CD4-positive, alpha-beta T cell treated with Interleukin-15 for 4 hours (primary cell): ENCODE data around the gene TIMP3.
A peak's percentile ranks its signal among the peaks of the same experiment; 100 is the strongest.

Experiments
- DNase-seq: peaks from one replicate; pipeline ENCODE4 v3.0.0-alpha.2; 2020; ENCODE audit warnings: low spot score

The TIMP3 gene

GRCh38 chr22:32786027-32786418 lies 15.5 kb upstream of the TIMP3 start:
- DNase-seq = no peak

- DNase-seq = no peak
These were observed 12.4 kb upstream of the TIMP3 start for GRCh38 chr22:32788904-32789624.

GRCh38 chr22:32789797-32790620 lies 11.5 kb upstream of the TIMP3 start:
- no peak for DNase-seq

- no peak for DNase-seq
These were observed 10.4 kb upstream of the TIMP3 start for GRCh38 chr22:32791056-32791455.

- DNase-seq = no peak
These were observed 10.0 kb upstream of the TIMP3 start for GRCh38 chr22:32791485-32791884.

GRCh38 chr22:32793589-32793988 lies 7.9 kb upstream of the TIMP3 start:
- DNase-seq = no peak

GRCh38 chr22:32794449-32795213 lies 6.9 kb upstream of the TIMP3 start:
- no peak for DNase-seq

GRCh38 chr22:32795214-32795596 lies 6.3 kb upstream of the TIMP3 start:
- DNase-seq = no peak

GRCh38 chr22:32796865-32797573 lies 4.5 kb upstream of the TIMP3 start:
- peak; percentile 34 for DNase-seq

GRCh38 chr22:32799496-32799895 lies 2.0 kb upstream of the TIMP3 start:
- DNase-seq = no peak

GRCh38 chr22:32800158-32800882 lies 1.2 kb upstream of the TIMP3 start:
- no peak for DNase-seq

GRCh38 chr22:32800994-32801536 lies 440 bp upstream of the TIMP3 start:
- no peak for DNase-seq

GRCh38 chr22:32802237-32802765 lies 796 bp downstream of the TIMP3 start:
- no peak for DNase-seq

- DNase-seq = no peak
These were observed 1.7 kb downstream of the TIMP3 start for GRCh38 chr22:32803020-32803737.

GRCh38 chr22:32803738-32804435 lies 2.4 kb downstream of the TIMP3 start:
- DNase-seq = no peak

- DNase-seq = no peak
These were observed 3.2 kb downstream of the TIMP3 start for GRCh38 chr22:32804531-32805360.

GRCh38 chr22:32805361-32805881 lies 3.9 kb downstream of the TIMP3 start:
- DNase-seq = no peak

- DNase-seq = no peak
These were observed 4.8 kb downstream of the TIMP3 start for GRCh38 chr22:32806296-32806695.
